ENCODE measurements around the gene UBR4.

- TF ChIP-seq CTCF (IDR thresholded peaks at IDR 0.05; ENCODE audit: borderline replicate concordance, extremely low read depth, low read length, poor library complexity, severe bottlenecking) (no peak), EZH2 (IDR thresholded peaks at IDR 0.05; ENCODE audit: borderline replicate concordance, low read depth, low read length, severe bottlenecking) (no peak)
These were observed 40.4 kb downstream of the UBR4 start for GRCh38 chr1:19169642-19170041.
